ENCODE results near the gene DDX10.

DNA sequence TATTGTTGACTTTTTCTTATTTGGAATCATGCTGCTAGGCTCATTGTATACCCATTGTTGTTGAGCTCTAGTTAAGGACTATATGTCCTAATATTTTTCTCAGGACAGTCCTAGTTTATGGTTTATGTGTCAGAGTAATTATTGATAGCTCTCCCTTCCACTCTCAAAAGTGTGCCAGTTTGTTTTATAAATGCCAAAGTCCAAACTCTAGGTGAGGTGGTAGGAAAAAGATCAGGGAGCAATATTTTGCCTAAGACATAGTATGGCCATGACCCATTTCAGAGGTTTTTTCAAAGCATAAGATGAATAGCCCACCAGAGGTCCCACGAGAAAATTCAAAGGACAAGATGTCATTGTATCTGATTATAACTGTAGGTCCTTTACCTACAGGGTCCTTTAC lies 20.9 kb upstream of the DDX10 start:
- TF ChIP-seq, protein P1, sequence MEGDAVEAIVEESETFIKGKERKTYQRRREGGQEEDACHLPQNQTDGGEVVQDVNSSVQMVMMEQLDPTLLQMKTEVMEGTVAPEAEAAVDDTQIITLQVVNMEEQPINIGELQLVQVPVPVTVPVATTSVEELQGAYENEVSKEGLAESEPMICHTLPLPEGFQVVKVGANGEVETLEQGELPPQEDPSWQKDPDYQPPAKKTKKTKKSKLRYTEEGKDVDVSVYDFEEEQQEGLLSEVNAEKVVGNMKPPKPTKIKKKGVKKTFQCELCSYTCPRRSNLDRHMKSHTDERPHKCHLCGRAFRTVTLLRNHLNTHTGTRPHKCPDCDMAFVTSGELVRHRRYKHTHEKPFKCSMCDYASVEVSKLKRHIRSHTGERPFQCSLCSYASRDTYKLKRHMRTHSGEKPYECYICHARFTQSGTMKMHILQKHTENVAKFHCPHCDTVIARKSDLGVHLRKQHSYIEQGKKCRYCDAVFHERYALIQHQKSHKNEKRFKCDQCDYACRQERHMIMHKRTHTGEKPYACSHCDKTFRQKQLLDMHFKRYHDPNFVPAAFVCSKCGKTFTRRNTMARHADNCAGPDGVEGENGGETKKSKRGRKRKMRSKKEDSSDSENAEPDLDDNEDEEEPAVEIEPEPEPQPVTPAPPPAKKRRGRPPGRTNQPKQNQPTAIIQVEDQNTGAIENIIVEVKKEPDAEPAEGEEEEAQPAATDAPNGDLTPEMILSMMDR (conservative IDR thresholded peaks at IDR 0.05; ENCODE audit: low read depth in 2 of 2): no peak
- TF ChIP-seq CREB1 (CRISPR knock-in tag; IDR thresholded peaks at IDR 0.05; ENCODE audit: low read depth): no peak
- no peak for TF ChIP-seq ZNF331 (CRISPR knock-in tag; IDR thresholded peaks at IDR 0.05; ENCODE audit: low read depth)
- TF ChIP-seq JUNB (IDR thresholded peaks at IDR 0.05; ENCODE audit: unreplicated experiment): no peak
- TF ChIP-seq EZH2 (IDR thresholded peaks at IDR 0.05; ENCODE audit: low read depth, unreplicated experiment): no peak
- TF ChIP-seq POLR2AphosphoS5 (IDR thresholded peaks at IDR 0.05; ENCODE audit: low read depth): no peak
- no peak for TF ChIP-seq EZH2phosphoT487 (IDR thresholded peaks at IDR 0.05; ENCODE audit: unreplicated experiment)
